Fibroblast of lung (primary cell): ENCODE results near the gene VAV2. TPM values are rescaled to one million over a fixed set of nuclear protein-coding genes. Genes with fewer than 3 reads are reported as not detected.

Source experiments
- DNase-seq, 2 donors: peaks; one replicate each; pipeline versions ENCODE4 v3.0.0 to v3.0.0-alpha.2; 2010; ENCODE audit warnings: low read depth in 2 of 2
- H2AFZ ChIP-seq: 2 replicates; pipeline ENCODE4 v1.5.1; 2012; ENCODE audit warnings: low read length, control low read depth, inconsistent platforms
- H3K27ac ChIP-seq: 2 replicates; pipeline ENCODE4 v1.5.1; 2011; ENCODE audit warnings: low read length, control low read depth; ENCODE audit not compliant: insufficient read depth
- H3K27me3 ChIP-seq: 2 replicates; pipeline ENCODE4 v1.5.1; 2011; ENCODE audit warnings: mild to moderate bottlenecking, low read length; ENCODE audit not compliant: control insufficient read depth, insufficient read depth
- H3K36me3 ChIP-seq: 2 replicates; pipeline ENCODE4 v1.5.1; 2011; ENCODE audit warnings: low read length; ENCODE audit not compliant: control insufficient read depth, insufficient read depth
- H3K4me1 ChIP-seq: 2 replicates; pipeline ENCODE4 v1.5.1; 2011; ENCODE audit warnings: low read length; ENCODE audit not compliant: control insufficient read depth, insufficient read depth; ENCODE audit errors: extremely low read depth
- H3K4me2 ChIP-seq: 2 replicates; pipeline ENCODE4 v1.5.1; 2011; ENCODE audit warnings: low read length, control low read depth; ENCODE audit not compliant: insufficient read depth; ENCODE audit errors: extremely low read depth
- H3K4me3 ChIP-seq, 4 experiments: fragments of 200-600 bp in 1 of 4; sonication (generic) in 1 of 4; replicated peaks in 1 of 4; 2 replicates each; pipeline ENCODE4 v1.5.1; 2011 to 2016; ENCODE audit warnings: low read length in 4 of 4, low read depth in 3 of 4, mild to moderate bottlenecking in 3 of 4, control low read depth in 2 of 4, inconsistent platforms in 1 of 4, mixed read lengths in 1 of 4; ENCODE audit not compliant: insufficient read depth in 1 of 4; ENCODE audit errors: control extremely low read depth in 1 of 4
- H3K79me2 ChIP-seq: 2 replicates; pipeline ENCODE4 v1.5.1; 2012; ENCODE audit warnings: mild to moderate bottlenecking, low read length, inconsistent platforms; ENCODE audit not compliant: control insufficient read depth, insufficient read depth
- H3K9ac ChIP-seq: 2 replicates; pipeline ENCODE4 v1.5.1; 2011; ENCODE audit warnings: mild to moderate bottlenecking, low read length, control low read depth; ENCODE audit not compliant: insufficient read depth
- H3K9me3 ChIP-seq: 2 replicates; pipeline ENCODE4 v1.5.1; 2012; ENCODE audit warnings: low read depth, low read length; ENCODE audit not compliant: control insufficient read depth, insufficient read depth
- H4K20me1 ChIP-seq: 2 replicates; pipeline ENCODE4 v1.5.1; 2011; ENCODE audit warnings: low read length; ENCODE audit not compliant: control insufficient read depth, insufficient read depth; ENCODE audit errors: extremely low read depth
- CTCF ChIP-seq, 2 donors: IDR thresholded peaks in 1 of 2; conservative IDR thresholded peaks in 1 of 2; 1 replicate in 1 of 2; 2 replicates in 1 of 2; pipeline ENCODE4 v1.5.1; 2011 to 2012; ENCODE audit warnings: low read length in 2 of 2, control low read depth in 1 of 2, inconsistent platforms in 1 of 2, low read depth in 1 of 2, mild to moderate bottlenecking in 1 of 2
- EZH2 ChIP-seq: IDR thresholded peaks from 2 replicates; pipeline ENCODE4 v1.5.1; 2012; ENCODE audit warnings: low read length, control low read depth, mild to moderate bottlenecking; ENCODE audit errors: missing control alignments
- polyA plus RNA-seq, 2 donors: library from polyadenylated mRNA; depleted of rRNA in 1 of 2; stranded (reverse) in 1 of 2; unstranded in 1 of 2; fragments of >200 nt; gene quantifications; 2 replicates each; pipeline ENCODE4 v1.2.1, GENCODE V29; 2011 to 2012; ENCODE audit warnings: missing spikeins in 1 of 2
- total RNA-seq: library from RNA; depleted of rRNA; stranded (reverse); fragments of >200 nt; gene quantifications from 2 replicates; pipeline ENCODE4 v1.2.1, GENCODE V29; 2014

The VAV2 gene
- total and polyA plus RNA-seq, 2 donors (not counting 1 experiment from before 2014, with no cell fraction given), result 13.7 to 17.7 TPM

- H3K4me1 ChIP-seq, result no peaks in the 10 kb centered on the region
- no peak overlapping the region for H3K4me2 ChIP-seq
- no peak overlapping the region for H3K9ac ChIP-seq
- no peaks in the 10 kb centered on the region for H3K9me3 ChIP-seq
- no peaks in the 10 kb centered on the region for H4K20me1 ChIP-seq
- peak; percentile 70 to 71 for DNase-seq
- no peaks in the 10 kb centered on the region for H3K79me2 ChIP-seq
- TF ChIP-seq EZH2 (no peak), CTCF (conservative IDR thresholded peaks at IDR 0.05 in 1 of 2, IDR thresholded peaks at IDR 0.05 in 1 of 2; ENCODE audit: low read depth in 1 of 2, low read length in 2 of 2) (no peak)
- no peak overlapping the region for H3K27ac ChIP-seq
- peaks cover 23% of the 10 kb centered on the region for H3K36me3 ChIP-seq
- H2AFZ ChIP-seq, result no peak overlapping the region
- H3K27me3 ChIP-seq, result no peaks in the 10 kb centered on the region
- no peak overlapping the region for H3K4me3 ChIP-seq
Observed at GRCh38 chr9:133773889-133774655, 218.1 kb downstream of the VAV2 start.

- Histone ChIP-seq H2AFZ (no peak overlapping the region), H3K4me3 (no peak overlapping the region), H3K36me3 (peaks cover 31% of the 10 kb centered on the region), H3K79me2 (no peaks in the 10 kb centered on the region), H3K27ac (no peak overlapping the region), H4K20me1 (no peaks in the 10 kb centered on the region), H3K4me2 (no peak overlapping the region), H3K4me1 (no peaks in the 10 kb centered on the region), H3K27me3 (no peaks in the 10 kb centered on the region), H3K9ac (no peak overlapping the region), H3K9me3 (no peaks in the 10 kb centered on the region)
- DNase-seq, result no peak
- TF ChIP-seq EZH2 (no peak), CTCF (conservative IDR thresholded peaks at IDR 0.05 in 1 of 2, IDR thresholded peaks at IDR 0.05 in 1 of 2; ENCODE audit: low read depth in 1 of 2, low read length in 2 of 2) (no peak)
Observed at GRCh38 chr9:133772581-133772980, 219.5 kb downstream of the VAV2 start.

GRCh38 chr9:133771486-133772482, 220.3 kb downstream of the VAV2 start:
- Histone ChIP-seq H2AFZ (no peak overlapping the region), H3K79me2 (no peaks in the 10 kb centered on the region), H3K9me3 (no peaks in the 10 kb centered on the region), H3K4me3 (no peak overlapping the region), H3K27me3 (no peaks in the 10 kb centered on the region), H3K4me2 (no peak overlapping the region), H3K9ac (no peak overlapping the region), H3K4me1 (no peaks in the 10 kb centered on the region), H4K20me1 (no peaks in the 10 kb centered on the region), H3K36me3 (peaks cover 28% of the 10 kb centered on the region), H3K27ac (no peak overlapping the region)
- DNase-seq, result no peak
- TF ChIP-seq EZH2 (no peak), CTCF (conservative IDR thresholded peaks at IDR 0.05 in 1 of 2, IDR thresholded peaks at IDR 0.05 in 1 of 2; ENCODE audit: low read depth in 1 of 2, low read length in 2 of 2) (no peak)
